Stimulated activated CD8-positive, alpha-beta memory T cell treated with anti-CD3 and anti-CD28 coated beads, Interleukin-15, amount 100 ng/mL, for 4 hours (primary cell): ENCODE results near the gene SMIM7.
"Not testable (repeated sequence)": the region's sequence is repeated elsewhere in the genome, so short reads cannot be mapped to it uniquely, and the experiment has no call there.

Experiments
- DNase-seq, 2 donors: peaks; one replicate each; pipeline ENCODE4 v3.0.0-alpha.2; 2020; ENCODE audit warnings: low read depth in 2 of 2

SMIM7 gene

GRCh38 chr19:16654627-16655026 is 5.3 kb downstream of the SMIM7 start:
- DNase-seq = no peak

DNA sequence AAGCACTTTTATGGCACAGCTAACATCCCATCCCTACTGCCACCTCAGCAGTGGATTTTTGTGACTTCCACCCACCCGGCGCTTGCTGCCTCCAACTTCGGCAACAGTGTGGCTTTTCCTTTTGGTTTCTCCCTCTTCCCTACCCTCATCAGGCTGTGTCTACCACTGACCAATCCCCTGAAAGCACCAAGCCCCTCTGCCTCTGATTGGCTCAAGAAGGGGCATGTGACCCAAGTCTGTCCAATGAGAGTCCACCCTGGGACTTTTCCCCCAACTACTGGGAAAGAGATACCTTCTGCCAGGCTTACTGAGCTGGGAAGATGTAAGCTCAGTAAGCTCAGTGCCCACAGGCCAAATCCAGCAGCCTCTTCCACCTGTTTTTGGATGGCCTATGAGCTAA is 5.8 kb downstream of the SMIM7 start:
- no peak for DNase-seq

DNA sequence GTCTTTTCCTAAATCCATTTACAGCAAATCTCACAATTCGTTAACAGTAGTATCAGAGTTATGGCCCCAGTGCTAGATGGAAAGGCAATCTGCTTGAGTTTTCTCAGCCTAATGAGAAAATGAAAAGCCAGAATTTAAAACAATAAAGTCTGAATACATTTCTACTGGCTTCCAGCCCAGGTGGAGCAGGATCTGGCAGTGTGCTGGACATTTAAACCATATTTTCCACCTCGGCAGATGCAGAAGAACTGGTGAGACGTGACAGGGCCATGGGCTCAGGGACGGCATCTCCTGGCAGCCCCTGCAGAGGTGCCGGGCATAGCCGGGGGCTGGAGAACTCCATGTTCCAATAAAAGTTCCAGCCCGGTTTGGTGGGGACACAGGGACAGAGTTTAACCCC is 7.1 kb downstream of the SMIM7 start:
- no peak for DNase-seq

GRCh38 chr19:16651421-16652188 is 8.3 kb downstream of the SMIM7 start:
- DNase-seq = not testable (repeated sequence)

- no peak for DNase-seq
Measured at GRCh38 chr19:16650821-16651220, 9.1 kb downstream of the SMIM7 start.

GRCh38 chr19:16649734-16650133 is 10.2 kb downstream of the SMIM7 start:
- no peak for DNase-seq

GRCh38 chr19:16645140-16645539 is 14.8 kb downstream of the SMIM7 start:
- no peak for DNase-seq

DNA sequence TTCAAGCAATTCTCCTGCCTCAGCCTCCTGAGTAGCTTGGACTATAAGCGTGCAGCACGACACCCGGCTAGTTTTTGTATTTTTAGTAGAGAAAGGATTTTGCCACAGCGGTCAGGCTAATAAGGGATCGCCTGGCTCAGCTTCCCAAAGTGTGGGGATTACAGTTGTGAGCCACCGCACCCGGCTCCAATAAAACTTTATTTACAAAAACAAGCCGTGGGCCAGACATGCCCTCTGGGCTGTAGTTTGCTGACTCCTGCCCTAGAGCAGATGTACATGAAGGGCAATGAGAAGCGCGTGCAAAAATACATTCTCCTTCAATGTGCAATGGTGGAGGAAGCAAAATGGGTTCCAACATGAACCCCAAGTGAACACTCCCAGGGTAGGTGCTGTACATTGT is 18.2 kb downstream of the SMIM7 start:
- no peak for DNase-seq

DNA sequence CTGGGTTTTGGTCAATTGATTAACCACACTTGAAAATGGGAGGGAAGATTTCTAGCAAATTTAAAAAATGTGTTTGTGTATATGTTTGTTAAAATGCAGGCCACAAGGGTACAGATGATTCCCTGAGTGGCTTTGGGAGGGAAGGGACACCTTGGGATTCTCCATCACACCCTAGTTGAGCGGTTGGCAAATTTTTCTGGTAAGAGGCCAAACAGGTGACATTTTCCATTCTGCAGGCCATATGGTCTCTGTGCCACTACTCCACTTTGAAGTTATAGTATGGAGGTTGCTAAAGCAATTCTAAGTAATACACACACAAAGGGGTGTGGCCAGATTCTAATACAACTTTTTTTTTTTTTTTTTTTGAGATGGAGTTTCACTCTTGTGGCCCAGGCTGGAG is 19.0 kb downstream of the SMIM7 start:
- DNase-seq = no peak

- DNase-seq = no peak
Measured at GRCh38 chr19:16638666-16639065, 21.3 kb downstream of the SMIM7 start.

DNA sequence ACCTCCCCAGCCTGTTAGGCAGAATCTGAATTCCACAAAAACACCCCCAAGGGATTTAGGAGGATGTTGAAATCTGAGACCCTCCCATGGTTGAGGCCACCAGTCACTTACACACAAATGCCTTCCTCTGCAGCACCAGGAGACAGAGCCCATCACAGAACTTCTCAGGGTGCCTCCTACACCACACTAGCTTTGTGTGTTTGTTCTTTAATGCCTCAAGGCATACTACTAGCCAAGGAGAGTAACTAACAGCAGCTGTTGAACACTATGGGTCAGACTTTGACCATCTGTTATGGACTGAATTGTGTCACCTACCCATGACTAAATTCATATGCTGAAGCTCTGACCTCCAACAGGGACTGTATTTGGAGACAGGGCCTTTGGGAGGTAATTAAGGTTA is 22.4 kb downstream of the SMIM7 start:
- DNase-seq = no peak

GRCh38 chr19:16631465-16631864 is 28.5 kb downstream of the SMIM7 start:
- no peak for DNase-seq

DNA sequence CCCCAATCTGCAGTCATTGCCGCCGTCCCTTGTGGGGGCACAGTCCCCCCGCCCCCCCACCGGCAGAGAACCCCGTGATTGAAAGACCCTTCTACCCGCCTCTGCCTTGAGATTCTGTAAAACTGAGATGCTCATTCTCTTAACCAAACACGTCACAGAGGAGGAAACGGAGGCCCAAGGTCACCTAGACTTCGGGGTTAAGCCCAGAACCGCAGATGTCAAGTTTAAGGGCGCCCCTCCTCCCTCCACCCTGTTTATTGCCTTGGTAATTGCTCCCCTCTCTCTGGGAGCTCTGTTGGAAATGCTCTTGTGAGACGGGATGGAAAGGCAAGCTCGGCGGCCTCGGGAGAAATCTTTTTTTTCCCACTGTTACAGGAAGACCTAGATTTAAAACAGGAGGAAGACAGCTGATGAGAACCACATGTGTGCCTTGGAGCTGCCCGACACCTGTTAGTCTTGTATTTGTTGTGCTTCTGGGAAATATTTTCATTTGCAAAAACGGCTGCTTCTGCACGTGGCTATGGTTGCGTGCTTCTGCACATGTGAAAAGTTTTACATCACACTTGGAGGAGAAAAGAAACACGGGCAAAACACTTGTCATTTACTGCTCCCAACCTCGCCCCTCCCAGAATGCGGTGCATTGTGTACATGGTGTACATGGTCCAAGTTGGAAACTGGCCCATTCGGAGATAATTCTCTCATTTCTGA is 30.8 kb downstream of the SMIM7 start:
- no peak for DNase-seq

- DNase-seq = peak; percentile 82 to 93
Measured at GRCh38 chr19:16628183-16628983, 31.6 kb downstream of the SMIM7 start, which contains the start of gene MED26. Gene MED26 (minus strand): TSS chr19:16628204. CDS start chr19:16627943, 261 bp downstream.

- no peak for DNase-seq
Measured at GRCh38 chr19:16627928-16628182, 32.1 kb downstream of the SMIM7 start.

DNA sequence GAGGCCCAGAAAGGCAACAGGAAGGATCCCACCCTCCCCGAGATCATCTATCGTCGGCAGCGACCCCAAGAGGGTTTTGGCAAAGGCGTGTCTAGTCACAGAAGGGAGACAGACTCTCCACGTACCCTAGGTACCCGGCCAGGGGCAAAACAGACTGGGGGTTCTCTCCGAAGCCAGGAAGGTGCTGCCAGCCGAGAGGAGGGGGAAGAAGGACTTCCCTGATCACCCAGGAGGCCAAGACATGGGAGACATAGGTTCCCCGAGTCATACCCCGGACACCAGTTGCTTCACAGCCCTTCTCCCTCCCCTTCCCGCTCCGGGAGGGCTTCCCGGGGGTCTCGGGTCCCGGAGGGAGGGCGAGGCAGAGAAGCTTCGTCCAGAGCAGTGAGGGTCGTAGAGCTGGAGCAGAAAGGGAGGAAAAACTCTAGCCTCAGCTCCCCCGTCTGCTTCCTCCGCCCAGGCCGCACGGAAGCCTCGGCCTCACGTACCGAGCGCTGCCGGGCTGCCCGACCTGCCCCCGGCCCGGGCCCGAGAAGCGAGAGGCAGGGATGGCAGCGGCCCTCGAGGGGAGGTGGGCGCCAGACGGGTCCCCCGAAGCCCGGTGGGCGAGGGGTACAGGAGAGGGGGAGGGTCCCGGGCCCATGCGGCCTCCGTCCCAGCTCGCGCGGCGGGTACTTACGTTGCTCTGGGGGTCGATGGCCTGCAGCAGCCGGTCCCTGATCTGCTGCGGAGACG is 32.6 kb downstream of the SMIM7 start:
- no peak for DNase-seq

DNA sequence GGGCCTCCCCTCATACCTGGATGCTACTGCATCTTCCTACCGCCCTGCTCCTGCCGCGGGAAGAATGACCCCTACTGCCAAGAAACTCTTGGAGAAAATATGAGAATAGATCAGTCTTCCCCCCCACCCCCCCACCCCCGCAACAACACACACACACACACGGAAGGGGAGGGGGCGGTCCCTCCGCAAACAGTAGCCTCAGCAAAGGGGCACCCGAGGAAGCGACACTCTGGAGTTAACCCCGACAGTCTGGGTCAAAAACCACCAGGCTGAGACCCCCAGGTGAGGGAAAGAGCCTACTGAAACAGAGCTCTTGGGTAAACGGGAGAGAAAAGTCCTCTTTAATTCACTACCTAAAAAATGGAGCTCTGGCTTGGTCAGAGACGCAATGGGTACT is 33.1 kb downstream of the SMIM7 start:
- no peak for DNase-seq

DNA sequence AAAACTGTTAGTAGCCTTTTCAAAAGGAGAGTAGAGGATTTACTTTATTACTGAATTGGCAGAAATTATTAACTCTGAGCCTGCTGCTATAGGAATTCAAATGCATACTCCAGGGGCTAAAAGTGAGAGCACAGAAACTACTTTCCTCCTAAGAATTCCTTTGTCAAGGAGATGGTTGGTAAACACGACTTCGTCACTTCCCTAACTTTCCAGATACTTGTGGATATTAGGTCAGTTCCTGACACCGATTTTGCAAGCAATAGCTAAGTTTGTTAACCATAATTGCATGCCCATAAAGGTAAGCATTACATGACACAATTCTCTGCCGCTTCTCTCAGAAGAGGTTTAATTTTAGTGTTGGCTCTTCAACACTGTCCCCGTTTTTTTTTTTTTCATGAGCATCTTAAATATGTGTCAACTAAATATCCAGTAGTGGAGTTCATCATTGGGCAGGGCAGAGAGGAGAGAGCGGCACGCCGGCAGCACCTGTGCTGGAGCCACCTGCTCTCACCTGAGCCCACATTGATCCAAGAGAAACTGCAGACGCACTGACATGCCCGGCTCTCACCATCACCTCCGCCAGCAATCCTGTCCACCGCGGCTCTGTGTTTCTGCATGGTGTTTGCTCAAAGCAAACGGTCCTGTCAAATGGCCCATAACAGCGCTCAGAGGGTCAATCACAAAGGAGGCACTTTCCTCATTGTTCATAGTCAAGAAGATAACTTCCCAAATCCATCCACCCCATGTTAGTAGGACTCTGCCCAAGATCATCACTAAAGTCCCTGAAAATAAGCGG is 34.6 kb downstream of the SMIM7 start:
- DNase-seq = no peak

DNA sequence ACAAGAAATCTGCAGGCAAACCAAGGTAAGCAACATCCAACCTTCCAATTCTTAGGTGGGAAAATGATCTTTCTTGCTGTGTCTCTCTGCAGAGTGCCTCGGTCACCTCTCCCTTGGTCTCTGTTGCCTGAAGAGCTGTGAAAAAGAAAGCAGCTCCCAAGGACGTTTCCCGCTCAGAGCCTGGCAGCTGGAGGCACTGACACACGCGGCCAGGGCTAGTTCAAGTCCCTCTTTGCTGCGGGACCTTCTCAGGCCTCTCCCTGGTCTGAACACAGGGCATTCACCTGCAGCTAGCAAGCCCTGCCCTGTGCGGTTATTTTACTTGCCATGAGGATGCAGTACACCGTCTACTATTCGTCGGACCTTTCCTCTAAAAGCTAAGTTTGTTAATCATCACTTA is 35.7 kb downstream of the SMIM7 start:
- no peak for DNase-seq

DNA sequence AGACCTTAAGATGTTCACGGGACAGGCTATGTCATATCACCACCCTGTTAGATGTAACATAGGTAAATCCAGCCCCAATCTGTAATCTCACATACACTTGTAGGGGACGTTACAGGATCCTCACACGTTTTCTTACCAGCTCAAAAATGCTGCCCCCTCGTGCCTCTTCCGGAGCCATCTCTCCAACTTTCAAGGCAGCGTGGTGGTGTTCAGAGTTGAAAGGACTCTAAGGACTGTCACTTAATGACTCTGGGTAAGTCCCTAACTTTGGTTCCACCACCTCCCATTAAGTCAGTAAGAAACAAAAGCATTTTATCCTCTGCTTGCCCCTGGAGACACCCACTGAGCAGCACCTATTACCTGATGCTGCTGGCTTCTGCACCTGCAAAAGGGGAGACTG is 36.4 kb downstream of the SMIM7 start:
- DNase-seq = no peak

- no peak for DNase-seq
Measured at GRCh38 chr19:16623066-16623465, 36.9 kb downstream of the SMIM7 start.
